SH-SY5Y (cell line): Measurements from ENCODE around the gene RAB15.

ENCODE experiments used
- GATA2 ChIP-seq: IDR thresholded peaks from 2 replicates; pipeline ENCODE4 v1.6.1; 2011; ENCODE audit warnings: mild to moderate bottlenecking, low read depth, low read length
- GATA3 ChIP-seq: IDR thresholded peaks from 2 replicates; pipeline ENCODE4 v1.6.1; 2011; ENCODE audit warnings: low read depth, mild to moderate bottlenecking, low read length, moderate library complexity

DNA sequence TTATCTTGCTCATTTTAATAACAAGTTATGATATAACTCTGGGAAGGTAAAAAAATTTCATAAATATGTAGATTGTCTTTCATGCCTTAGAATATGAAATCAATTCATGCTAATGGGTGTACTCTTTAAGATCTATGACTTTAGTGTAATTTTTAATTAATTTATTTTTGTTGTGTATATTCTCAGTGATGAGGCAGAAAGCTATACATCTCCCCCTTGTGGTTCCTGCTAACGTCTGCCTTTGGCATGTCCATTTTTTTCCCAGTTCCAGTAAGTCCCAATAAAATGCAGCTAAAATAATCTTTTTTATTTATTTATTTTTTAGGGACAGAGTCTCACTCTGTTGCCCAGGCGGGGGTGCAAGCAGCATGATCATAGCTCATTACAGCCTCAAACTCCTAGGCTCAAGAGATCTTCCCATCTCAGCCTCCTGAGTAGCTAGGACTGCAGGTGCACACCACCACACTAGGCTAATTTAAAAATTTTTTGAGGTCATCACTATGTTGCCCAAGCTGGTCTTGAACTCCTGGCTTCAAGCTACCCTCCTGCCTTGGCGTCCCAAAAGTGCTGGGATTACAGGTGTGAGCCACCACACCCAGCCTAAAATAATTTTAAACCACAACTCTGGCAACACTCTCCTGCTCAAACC, 61.2 kb downstream of the RAB15 start:
- TF ChIP-seq GATA2 = no peak
- no peak for TF ChIP-seq GATA3
